GM19372 (cell line): ENCODE measurements around the gene MACROD2.
"Not testable (repeated sequence)": the region's sequence is repeated elsewhere in the genome, so short reads cannot be mapped to it uniquely, and the experiment has no call there.

ENCODE experiments used
- ATAC-seq: cut with Tn5 transposase; IDR thresholded peaks from one replicate; pipeline ENCODE4 v1.9.1; 2021; ENCODE audit warnings: mild to moderate bottlenecking, low read depth, moderate library complexity; ENCODE audit not compliant: unreplicated experiment

Gene MACROD2

DNA sequence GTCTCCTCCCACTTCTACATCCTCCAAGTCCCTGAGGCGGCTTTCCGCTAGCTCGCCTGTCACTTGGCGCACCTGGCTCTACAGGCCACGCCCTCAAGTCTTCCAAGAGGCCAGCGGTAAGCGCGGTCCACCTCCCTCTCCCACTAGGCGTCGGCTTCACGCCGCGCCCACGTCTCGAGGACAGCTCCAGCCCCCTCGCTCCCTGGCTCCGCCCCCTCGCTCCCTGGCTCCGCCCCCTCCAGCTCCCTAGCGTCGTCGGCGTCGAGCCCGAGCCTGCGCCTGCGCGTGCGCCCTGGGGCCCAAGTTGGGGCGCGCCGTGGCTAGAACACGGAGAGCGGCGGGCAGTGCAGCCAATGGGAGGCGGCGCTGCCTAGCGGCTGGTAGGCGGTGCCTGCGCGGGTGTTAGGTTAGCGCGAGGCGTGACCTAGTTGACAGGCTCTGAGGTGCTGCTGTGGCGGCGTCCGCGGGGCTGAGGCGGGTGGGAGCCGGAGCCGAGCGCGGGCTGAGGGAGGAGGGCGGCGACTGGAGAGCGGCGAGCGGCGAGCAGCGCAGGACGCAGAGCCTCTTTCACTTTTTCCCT lies at the start of gene MACROD2:
Gene MACROD2 (plus strand): TSS at position 431 of the 580 bp plus-strand sequence.
- ATAC-seq, result no peak

DNA sequence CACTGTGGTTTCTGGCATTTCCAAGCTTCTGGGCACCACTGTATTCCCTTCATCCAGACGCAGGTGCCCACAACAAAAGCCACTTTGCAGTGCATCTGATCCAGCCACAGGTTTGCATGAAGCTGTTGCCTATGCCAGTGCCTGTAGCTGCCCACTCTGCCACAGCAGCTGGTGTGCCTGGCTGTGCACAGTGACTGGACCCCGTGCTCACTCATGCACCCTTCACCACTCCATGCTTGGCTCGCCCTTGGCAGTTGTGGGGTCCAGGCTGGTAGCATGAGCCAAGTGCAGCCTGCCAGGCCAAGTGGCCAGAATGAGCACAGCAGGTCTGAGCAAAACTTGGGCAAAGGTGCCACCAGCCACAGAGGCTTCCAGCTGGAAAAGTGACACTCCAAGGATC lies 47.6 kb upstream of the MACROD2 start:
- ATAC-seq, result no peak

DNA sequence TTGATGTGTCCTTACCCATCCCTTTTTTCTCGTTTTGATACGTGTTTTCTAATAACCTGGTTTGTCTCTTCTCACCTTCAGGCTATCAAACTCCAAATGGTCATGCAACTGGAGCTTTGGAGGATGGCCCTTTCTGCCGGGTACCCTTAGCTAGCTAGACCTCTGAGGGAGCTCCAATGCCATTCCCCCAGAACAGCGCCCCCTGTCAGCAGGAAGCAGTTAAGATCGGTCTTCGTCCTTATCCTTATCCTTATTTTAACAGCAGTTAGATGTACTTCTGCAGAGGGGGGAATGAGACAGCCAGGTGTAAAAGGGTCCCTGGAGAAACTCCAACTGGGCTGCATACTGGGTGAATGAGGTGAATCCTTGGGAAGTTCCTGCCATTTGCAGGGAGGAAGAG lies 42.1 kb upstream of the MACROD2 start:
- ATAC-seq, result no peak

DNA sequence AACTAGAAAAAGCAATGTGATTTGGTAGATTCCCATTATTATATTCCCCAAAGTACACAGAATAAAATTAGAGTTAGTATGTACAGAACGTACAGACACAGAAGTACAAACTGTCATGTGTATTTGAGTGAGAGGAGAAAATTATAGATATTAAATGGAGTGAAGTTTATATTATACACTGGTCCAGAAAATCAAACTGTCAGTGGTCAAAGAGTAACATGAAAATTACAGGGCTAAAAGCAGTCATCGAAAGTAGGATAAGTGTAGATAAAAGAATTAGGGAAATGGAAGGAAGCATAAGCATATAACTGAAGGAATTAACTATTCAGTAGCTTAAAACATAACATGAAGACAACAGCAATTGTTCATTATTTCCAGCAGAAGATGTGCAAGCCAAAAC lies 35.2 kb upstream of the MACROD2 start:
- ATAC-seq, result no peak

DNA sequence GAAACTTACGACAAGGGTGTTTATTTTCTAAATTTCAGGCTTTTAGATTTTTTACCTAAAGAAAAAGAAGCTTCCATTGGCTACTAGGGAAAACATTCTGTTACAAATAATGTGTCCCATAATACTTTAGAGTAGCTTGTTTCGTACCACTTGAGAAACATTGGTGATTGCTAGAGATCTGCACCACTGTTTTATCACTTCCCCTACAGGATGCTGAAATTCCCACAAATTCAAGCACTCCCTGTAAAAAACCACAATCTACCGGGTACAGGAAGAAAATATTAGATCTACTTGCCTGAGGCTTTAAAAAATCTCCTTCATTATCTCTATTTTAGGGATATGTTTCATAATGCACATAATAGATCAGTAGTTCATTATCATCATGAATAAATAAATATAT lies 34.8 kb upstream of the MACROD2 start:
- ATAC-seq, result no peak

DNA sequence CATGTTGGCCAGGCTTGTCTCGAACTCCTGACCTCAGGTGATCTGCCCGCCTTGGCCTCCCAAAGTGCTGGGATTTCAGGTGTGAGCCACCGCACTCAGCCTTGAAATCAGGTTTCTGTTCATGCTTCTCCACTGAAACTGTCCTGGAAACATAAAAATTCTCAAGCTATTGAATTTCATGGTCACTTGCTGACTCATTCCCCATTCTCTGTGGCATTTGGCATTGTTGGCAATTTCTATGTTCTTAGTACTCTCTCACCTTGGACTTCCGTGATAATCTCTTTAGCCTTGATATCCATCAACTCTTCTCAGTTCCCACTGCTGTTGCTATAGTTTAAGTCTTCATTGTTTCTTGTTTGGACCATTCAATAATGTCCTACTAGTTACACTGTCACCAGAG lies 11.1 kb upstream of the MACROD2 start:
- ATAC-seq, result no peak

DNA sequence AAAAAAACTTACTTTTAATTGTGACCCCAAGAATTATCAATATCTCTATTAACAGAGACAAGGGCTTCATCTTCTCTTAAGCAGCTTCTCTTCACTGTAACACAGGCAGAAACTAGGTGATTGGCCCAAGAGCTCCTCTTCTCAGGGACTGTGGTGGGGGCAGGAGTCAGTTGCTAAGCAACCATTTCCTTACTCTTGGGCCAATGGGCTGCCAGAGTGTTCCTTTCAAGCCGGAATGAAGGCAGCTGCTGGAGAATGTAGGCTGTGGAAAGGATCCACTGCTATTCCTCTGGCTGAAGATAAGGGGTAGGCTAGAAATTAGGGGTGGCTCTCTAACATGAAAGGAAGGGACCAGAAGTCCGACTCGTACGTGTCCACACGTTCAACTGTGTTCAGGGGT lies 4.9 kb upstream of the MACROD2 start, which contains the start of gene SEL1L2:
Gene SEL1L2 (minus strand): TSS at position 150 of the 400 bp plus-strand sequence. CDS start 80 bp downstream, at position 70.
- ATAC-seq, result no peak

DNA sequence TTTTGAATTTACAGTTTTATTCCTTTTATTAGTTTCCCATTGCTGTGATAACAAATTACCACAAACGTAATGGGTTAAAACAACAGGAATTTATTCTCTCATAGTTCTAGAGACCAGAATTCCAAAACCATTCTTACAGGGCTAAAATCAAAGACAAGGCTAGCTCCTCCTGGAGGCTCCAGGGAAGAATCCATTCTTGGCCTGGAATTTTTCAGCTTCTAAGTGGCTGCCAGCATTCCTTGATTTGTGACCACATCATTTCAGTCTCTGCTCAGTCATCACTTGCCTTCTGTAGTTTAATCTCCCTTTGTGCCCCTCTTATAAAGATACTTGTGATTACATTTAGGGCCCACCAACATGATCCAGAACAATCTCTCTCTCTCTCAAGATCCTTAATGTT lies 4.0 kb upstream of the MACROD2 start:
- ATAC-seq, result no peak

DNA sequence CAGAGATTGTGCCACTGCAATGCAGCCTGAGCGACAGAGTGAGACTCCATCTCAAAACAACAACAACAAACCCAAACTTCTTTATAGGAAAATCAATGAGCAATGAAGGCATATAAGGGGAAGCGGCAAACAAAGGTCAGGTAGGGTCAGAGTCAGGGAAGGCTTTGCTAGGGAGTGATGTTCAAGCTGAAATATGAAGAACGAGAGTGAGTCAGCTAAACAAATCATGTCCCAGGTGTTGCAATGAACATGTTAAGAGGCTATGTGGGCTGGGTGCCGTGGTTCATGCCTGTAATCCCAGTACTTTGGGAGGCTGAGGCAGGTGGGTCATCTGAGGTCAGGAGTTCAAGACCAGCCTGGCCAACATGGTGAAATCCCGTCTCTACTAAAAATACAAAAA lies 3.4 kb upstream of the MACROD2 start:
- ATAC-seq, result not testable (repeated sequence)

DNA sequence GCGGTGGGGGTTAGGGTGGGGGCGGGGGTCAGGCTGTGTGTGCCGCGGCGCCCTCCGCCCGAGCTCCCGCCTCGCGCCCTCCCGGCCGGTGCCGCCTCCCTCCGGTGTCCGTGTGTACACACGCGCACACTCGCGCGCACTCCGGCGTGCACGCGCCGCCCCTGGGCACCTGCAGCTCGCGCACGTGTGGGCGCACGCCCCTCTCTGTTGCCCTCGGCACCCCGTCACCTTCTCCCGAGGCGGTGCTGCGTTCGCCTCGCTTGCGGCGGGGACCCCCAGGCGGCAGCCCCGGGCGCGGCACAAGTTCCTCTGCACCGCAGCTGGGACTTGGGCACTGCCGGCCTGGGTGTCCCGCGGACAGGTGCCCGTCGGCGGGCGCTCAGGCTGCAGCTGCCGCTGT lies 525 bp downstream of the MACROD2 start:
- ATAC-seq, result no peak

DNA sequence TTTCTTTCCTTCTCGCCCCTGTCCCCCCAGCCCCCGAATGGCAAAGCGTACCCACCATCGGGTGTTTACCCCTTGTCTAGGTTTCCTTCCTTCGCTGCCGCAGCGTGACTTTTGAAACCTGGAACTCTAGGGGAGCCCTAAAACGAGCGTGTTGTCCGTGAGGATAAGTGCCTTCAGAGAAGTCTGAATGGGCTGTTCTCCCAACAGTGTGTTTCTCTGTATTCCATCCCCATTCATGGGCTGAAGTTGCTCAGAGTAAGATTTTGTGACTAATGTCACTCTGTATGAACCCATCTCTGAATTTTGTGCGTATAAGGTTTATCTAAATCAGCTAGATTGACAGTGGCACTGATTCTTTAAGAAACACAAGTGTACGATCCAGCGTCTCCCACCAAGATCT lies 949 bp downstream of the MACROD2 start:
- ATAC-seq, result no peak

DNA sequence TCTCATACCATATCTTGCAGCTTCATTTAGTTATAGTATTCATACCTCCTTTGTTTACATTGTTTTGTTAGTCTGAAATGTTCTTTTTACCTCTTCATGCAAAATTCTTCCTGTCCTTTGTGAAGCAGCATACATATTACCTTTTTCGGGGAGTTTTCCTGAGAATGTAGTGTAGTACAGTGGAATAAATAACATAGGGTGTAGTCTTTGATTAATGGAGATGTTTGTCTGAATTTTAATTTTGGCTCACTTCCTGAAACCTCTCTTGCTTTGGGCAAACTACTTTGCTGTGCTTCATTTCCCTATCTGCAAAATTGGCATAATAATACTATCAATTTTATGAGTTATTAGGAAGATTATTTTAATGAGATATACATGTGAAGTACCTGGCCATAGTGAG lies 5.6 kb downstream of the MACROD2 start:
- no peak for ATAC-seq

DNA sequence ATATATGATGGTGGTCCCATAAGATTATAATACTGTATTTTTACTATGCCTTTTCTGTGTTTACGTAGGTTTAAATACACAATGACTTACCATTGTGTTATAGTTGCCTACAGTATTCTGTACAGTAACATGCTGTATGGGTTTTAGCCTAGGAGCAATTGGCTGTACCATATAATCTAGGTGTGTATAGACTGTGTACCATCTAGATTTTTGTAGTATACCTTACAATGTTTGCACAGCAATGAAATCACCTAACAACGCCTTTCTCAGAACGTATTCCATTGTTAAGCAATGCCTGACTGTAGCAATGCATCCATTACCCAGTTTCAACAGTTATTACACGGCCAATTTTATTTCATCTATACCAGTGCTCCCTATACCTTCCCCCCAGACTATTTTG lies 10.7 kb downstream of the MACROD2 start:
- ATAC-seq, result no peak

DNA sequence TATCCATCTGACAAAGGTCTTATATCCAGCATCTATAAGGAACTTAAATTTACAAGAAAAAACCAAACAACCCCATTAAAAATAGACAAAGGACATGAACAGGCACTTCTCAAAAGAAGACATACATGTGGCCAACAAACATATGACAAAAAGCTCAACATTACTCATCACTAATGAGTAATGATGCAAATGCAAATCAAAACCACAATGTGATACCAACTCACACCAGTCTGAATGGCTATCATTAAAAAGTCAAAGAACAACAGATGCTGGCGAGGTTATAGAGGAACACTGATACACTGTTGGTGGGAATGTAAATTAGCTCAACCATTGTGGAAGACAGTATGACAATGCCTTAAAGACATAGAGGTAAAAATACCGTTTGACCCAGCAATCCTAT lies 13.9 kb downstream of the MACROD2 start:
- no peak for ATAC-seq

DNA sequence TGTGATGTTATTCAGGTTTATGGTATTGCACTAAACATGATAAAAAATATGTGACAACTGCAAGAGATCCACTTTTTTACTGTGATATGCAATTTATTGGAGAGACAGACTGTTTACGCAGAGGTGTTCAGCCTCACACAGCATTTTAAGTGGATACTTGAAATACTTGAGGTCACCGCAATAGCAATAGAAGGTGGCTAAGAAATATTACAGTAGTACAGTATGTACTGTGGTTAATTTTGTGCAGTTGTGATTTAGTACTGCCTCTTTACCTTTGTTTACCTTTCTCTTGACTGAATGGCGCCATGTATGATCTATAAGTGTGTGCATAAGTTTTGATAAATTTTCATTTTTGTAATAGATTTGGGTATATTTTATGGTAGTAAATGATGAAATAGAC lies 17.4 kb downstream of the MACROD2 start:
- no peak for ATAC-seq

DNA sequence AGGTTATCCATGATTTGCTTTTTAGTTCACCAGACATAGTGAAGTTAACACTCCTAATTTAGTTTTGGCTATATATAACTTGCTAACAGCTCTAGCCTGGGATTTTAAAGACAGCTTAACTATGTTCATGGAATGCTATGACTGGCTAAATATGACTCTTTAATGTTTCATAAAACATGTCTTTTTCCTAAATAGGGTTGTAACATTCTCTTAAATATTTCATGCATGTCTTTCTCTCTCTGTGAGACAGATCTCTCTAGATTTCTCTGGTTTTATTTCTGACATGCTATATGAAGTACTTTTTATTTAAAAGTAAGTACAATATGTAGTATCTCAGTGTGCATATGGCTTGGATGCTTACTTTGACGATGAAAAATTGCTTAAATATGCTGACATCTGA lies 35.7 kb downstream of the MACROD2 start:
- ATAC-seq, result no peak

DNA sequence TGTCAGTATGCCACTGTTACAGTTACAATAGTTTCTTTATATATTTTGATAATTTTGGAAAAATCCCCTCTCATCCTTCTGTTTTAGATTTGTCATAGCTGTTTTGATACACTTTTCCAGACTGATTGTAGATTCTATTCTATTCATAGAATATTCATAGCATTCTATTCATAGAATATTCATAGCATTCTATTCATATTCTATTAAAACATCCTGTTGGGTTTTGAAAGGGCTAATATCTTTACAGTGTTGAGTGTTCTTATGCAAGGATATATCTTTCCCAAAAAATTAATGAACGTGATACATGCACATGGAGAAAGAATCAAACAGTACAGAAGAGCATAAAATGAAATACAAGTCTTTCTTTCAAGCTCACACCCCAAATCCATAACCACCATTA lies 38.0 kb downstream of the MACROD2 start:
- ATAC-seq, result no peak

DNA sequence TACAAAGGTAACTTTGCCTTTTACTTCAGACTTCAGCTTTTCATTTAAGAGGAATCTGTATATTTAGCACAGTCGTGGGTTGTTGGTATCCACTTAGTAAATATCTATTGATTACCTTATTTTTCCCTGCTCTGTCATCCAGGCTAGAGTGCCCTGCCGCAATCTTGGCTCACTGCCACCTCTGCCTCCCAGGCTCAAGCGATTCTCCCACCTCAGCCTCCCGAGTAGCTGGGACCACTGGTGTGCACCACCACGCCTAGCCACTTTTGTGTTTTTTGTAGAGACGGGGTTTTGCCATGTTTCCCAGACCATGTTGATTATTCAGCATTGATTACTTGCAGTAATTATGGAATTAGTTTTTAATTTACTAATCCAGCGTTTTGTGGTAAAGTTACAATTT lies 41.3 kb downstream of the MACROD2 start:
- no peak for ATAC-seq

DNA sequence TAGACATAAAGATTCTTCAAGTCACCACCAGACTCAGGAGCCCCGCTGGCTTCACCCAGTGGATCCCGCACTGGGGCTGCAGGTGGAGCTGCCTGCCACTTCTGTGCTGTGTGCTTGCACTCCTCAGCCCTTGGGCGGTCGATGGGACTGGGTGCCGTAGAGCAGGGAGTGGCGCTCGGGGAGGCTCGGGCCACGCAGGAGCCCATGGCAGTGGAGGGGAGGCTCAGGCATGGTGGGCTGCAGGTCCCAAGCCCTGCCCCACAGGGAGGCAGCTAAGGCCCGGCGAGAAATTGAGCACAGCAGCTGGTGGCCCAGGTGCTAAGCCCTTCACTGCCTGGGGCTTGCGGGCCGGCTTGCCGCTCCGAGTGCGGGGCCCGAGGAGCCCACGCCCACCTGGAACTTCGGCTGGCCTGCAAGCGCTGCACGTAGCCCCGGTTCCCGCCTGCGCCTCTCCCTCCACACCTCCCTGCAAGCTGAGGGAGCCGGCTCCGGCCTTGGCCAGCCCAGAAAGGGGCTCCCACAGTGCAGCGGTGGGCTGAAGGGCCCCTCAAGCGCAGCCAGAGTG lies 49.5 kb downstream of the MACROD2 start:
- ATAC-seq, result not testable (repeated sequence)

DNA sequence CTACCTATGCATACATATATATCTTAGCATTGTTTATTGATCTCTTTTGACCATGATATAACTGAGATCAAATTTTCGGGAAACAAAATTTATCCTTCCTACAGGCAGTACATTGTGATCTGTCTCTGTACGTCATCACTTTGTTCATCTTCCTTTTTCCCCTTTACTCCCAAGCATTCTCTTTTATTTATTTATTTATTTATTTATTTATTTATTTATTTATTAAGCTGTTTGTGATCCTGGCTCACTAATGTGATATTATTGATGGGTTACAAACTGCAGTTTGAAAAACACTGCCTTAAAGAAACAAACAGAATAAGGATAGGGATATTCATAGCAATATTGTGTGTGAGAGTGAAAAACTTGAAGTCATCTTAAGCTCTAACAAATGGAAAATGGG lies 51.2 kb downstream of the MACROD2 start:
- no peak for ATAC-seq

DNA sequence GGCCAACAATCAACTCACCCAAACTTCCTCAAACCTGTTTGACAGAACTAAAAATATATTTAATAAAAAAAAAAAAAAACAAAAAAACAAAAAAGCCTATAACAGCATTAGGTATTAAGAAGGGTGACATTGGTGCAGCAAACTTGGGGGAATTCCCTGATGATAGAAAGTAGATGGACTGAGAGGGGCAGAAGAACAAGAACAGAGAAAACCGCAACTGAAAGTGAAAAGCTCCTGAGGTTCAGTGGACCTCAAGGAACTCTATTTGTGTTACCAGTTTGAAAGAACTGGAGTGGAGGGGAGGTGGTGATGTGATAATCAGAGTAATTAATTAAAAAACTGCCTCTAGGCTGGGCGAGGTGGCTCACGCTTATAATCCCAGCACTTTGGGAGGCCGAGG lies 53.8 kb downstream of the MACROD2 start:
- ATAC-seq, result peak; percentile 78

DNA sequence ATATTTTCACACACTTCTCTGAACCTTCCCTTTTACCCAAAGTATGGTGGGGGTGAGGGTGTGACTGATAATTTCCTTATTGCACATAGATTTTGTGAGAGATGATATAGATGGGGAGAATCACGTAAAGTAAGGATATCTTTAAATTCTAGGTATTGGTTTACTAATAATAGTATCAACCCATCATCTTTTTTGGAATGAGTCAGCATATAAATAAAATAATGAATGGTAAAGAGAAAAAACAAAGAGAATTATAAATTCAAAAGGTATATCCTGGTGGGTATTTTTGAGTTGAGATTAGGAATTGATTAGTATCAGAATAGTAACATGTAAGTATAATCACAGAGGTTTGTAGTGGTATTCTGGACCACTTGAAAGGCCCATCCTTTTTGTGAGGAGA lies 56.1 kb downstream of the MACROD2 start:
- ATAC-seq, result no peak
